ENCODE data around the gene CAPN15.

- TF ChIP-seq, protein P1, sequence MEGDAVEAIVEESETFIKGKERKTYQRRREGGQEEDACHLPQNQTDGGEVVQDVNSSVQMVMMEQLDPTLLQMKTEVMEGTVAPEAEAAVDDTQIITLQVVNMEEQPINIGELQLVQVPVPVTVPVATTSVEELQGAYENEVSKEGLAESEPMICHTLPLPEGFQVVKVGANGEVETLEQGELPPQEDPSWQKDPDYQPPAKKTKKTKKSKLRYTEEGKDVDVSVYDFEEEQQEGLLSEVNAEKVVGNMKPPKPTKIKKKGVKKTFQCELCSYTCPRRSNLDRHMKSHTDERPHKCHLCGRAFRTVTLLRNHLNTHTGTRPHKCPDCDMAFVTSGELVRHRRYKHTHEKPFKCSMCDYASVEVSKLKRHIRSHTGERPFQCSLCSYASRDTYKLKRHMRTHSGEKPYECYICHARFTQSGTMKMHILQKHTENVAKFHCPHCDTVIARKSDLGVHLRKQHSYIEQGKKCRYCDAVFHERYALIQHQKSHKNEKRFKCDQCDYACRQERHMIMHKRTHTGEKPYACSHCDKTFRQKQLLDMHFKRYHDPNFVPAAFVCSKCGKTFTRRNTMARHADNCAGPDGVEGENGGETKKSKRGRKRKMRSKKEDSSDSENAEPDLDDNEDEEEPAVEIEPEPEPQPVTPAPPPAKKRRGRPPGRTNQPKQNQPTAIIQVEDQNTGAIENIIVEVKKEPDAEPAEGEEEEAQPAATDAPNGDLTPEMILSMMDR (IDR thresholded peaks at IDR 0.05 in 4 of 5, conservative IDR thresholded peaks at IDR 0.05 in 1 of 5): no peak
- no peak for TF ChIP-seq POLR2A (IDR thresholded peaks at IDR 0.05)
Measured at GRCh38 chr16:510066-510825, 17.3 kb upstream of the CAPN15 start.
